ENCODE measurements around the gene LRRFIP2.

LRRFIP2 gene

GRCh38 chr3:37145611-37146010 is 28.8 kb downstream of the LRRFIP2 start:
- no peaks in the 10 kb centered on the region for H3K27me3 ChIP-seq (replicated peaks; ENCODE audit: insufficient read depth, low read length)
- no peak overlapping the region for H3K4me3 ChIP-seq (ENCODE audit: low read length)
- DNase-seq = no peak
- H3K27ac ChIP-seq (ENCODE audit: low read length) = no peak overlapping the region
- no peak overlapping the region for H2AFZ ChIP-seq (ENCODE audit: low read length)
- no peaks in the 10 kb centered on the region for H3K9me2 ChIP-seq (replicated peaks; ENCODE audit: insufficient read depth, low read length)
- H3K4me2 ChIP-seq (ENCODE audit: low read depth, low read length) = no peak overlapping the region
- H3K79me2 ChIP-seq (ENCODE audit: low read length) = no peaks in the 10 kb centered on the region
- H3K9ac ChIP-seq (ENCODE audit: low read length) = no peak overlapping the region
- TF ChIP-seq EZH2phosphoT487 (IDR thresholded peaks at IDR 0.05; ENCODE audit: low read length) (no peak), EZH2 (optimal IDR thresholded peaks at IDR 0.05; ENCODE audit: low read depth, low read length) (no peak), CTCF (IDR thresholded peaks at IDR 0.05; ENCODE audit: low read length) (no peak)
- peaks cover 7% of the 10 kb centered on the region; the same call in 1 of the 2 replicates for H3K36me3 ChIP-seq (replicated peaks; ENCODE audit: insufficient read depth, low read length)
- no peaks in the 10 kb centered on the region for H3F3A ChIP-seq (ENCODE audit: insufficient read depth, low read length)
- no peaks in the 10 kb centered on the region for H4K20me1 ChIP-seq (ENCODE audit: insufficient read depth, low read length)
- peaks cover 11% of the 10 kb centered on the region; the same call in 1 of the 2 replicates for H3K4me1 ChIP-seq (ENCODE audit: low read length)
- no peaks in the 10 kb centered on the region for H3K9me3 ChIP-seq (replicated peaks; ENCODE audit: insufficient read depth, low read length)

DNA sequence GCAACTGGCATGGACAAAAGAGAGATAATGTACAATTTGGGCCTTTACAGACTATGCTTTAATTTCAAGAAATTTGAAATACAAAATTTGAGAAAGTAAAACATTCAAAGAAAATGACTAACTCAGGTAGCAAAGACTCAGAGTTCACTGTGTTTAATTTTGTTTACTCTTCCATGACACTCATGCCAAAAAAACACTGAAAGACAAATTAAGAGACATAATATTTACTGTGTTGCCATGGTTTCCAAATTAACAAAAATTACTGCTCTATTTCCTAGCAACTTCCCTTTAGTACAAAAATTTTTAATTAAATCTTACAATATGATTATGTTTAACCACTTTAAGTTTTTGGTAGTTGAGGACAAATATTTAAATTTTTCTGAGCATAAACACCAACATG is 29.6 kb downstream of the LRRFIP2 start:
- no peak for DNase-seq
- Histone ChIP-seq H2AFZ (ENCODE audit: low read length) (no peak overlapping the region), H3K27ac (ENCODE audit: low read length) (no peak overlapping the region), H3K27me3 (replicated peaks; ENCODE audit: insufficient read depth, low read length) (no peaks in the 10 kb centered on the region), H4K20me1 (ENCODE audit: insufficient read depth, low read length) (no peaks in the 10 kb centered on the region), H3K36me3 (replicated peaks; ENCODE audit: insufficient read depth, low read length) (peaks cover 7% of the 10 kb centered on the region; the same call in 1 of the 2 replicates), H3K79me2 (ENCODE audit: low read length) (no peaks in the 10 kb centered on the region), H3F3A (ENCODE audit: insufficient read depth, low read length) (no peaks in the 10 kb centered on the region), H3K4me2 (ENCODE audit: low read depth, low read length) (no peak overlapping the region), H3K4me3 (ENCODE audit: low read length) (no peak overlapping the region), H3K4me1 (ENCODE audit: low read length) (peaks cover 11% of the 10 kb centered on the region; the same call in 1 of the 2 replicates), H3K9me3 (replicated peaks; ENCODE audit: insufficient read depth, low read length) (no peaks in the 10 kb centered on the region), H3K9me2 (replicated peaks; ENCODE audit: insufficient read depth, low read length) (no peaks in the 10 kb centered on the region), H3K9ac (ENCODE audit: low read length) (no peak overlapping the region)
- TF ChIP-seq EZH2phosphoT487 (IDR thresholded peaks at IDR 0.05; ENCODE audit: low read length) (no peak), CTCF (IDR thresholded peaks at IDR 0.05; ENCODE audit: low read length) (no peak), EZH2 (optimal IDR thresholded peaks at IDR 0.05; ENCODE audit: low read depth, low read length) (no peak)

GRCh38 chr3:37143821-37144220 is 30.6 kb downstream of the LRRFIP2 start:
- no peak overlapping the region for H3K4me3 ChIP-seq (ENCODE audit: low read length)
- H3K9ac ChIP-seq (ENCODE audit: low read length) = no peak overlapping the region
- no peak overlapping the region for H3K4me2 ChIP-seq (ENCODE audit: low read depth, low read length)
- H3K9me2 ChIP-seq (replicated peaks; ENCODE audit: insufficient read depth, low read length) = no peaks in the 10 kb centered on the region
- H3F3A ChIP-seq (ENCODE audit: insufficient read depth, low read length) = no peaks in the 10 kb centered on the region
- H3K4me1 ChIP-seq (ENCODE audit: low read length) = peaks cover 11% of the 10 kb centered on the region; the same call in 1 of the 2 replicates
- H3K36me3 ChIP-seq (replicated peaks; ENCODE audit: insufficient read depth, low read length) = peaks cover 7% of the 10 kb centered on the region; the same call in 1 of the 2 replicates
- H3K79me2 ChIP-seq (ENCODE audit: low read length) = no peaks in the 10 kb centered on the region
- no peak for DNase-seq
- TF ChIP-seq EZH2phosphoT487 (IDR thresholded peaks at IDR 0.05; ENCODE audit: low read length) = no peak
- no peak for TF ChIP-seq CTCF (IDR thresholded peaks at IDR 0.05; ENCODE audit: low read length)
- TF ChIP-seq EZH2 (optimal IDR thresholded peaks at IDR 0.05; ENCODE audit: low read depth, low read length) = no peak
- H3K27ac ChIP-seq (ENCODE audit: low read length) = no peak overlapping the region
- H3K9me3 ChIP-seq (replicated peaks; ENCODE audit: insufficient read depth, low read length) = no peaks in the 10 kb centered on the region
- H4K20me1 ChIP-seq (ENCODE audit: insufficient read depth, low read length) = no peaks in the 10 kb centered on the region
- no peak overlapping the region for H2AFZ ChIP-seq (ENCODE audit: low read length)
- no peaks in the 10 kb centered on the region for H3K27me3 ChIP-seq (replicated peaks; ENCODE audit: insufficient read depth, low read length)

Data from MM.1S (cell line).